WTC11 (cell line): ENCODE data around the gene KRTAP1-5. TPM values are rescaled to one million over a fixed set of nuclear protein-coding genes. Genes with fewer than 3 reads are reported as not detected.

Source experiments
- ATAC-seq: fragments of 200-7000 bp; cut with Tn5 transposase; 2 replicates; pipeline ENCODE4 v1.10.0; 2021; ENCODE audit warnings: mild to moderate bottlenecking, moderate library complexity
- CTCF ChIA-PET: fragments of 300-600 bp; sonication (Branson Sonifier 250); formaldehyde crosslinking; loops from one replicate; lab custom pipeline; 2021; ENCODE audit warnings: antibody characterized with exemption; lab: Charles Lee
- POLR2A ChIA-PET: fragments of 350-600 bp; sonication (Branson Sonifier 250); formaldehyde crosslinking; loops from one replicate; lab custom pipeline; 2021; ENCODE audit warnings: antibody characterized with exemption; lab: Charles Lee
- DNase-seq: peaks from one replicate; pipeline ENCODE4 v3.0.0; 2021; ENCODE audit warnings: low spot score
- H3K27ac Mint-ChIP-seq: 2 replicates; pipeline ENCODE4 v1.8.0; 2021; ENCODE audit warnings: mixed read lengths
- H3K27me3 Mint-ChIP-seq: 2 replicates; pipeline ENCODE4 v1.8.0; 2021; ENCODE audit warnings: low read depth, mild to moderate bottlenecking, moderate library complexity, mixed read lengths
- H3K36me3 Mint-ChIP-seq: 2 replicates; pipeline ENCODE4 v1.8.0; 2021; ENCODE audit warnings: mixed read lengths
- H3K4me1 Mint-ChIP-seq: 2 replicates; pipeline ENCODE4 v1.8.0; 2022; ENCODE audit warnings: mixed read lengths
- H3K4me3 Mint-ChIP-seq: 2 replicates; pipeline ENCODE4 v1.8.0; 2021; ENCODE audit warnings: mild to moderate bottlenecking, moderate library complexity, mixed read lengths
- H3K9me3 Mint-ChIP-seq: 2 replicates; pipeline ENCODE4 v1.8.0; 2021; ENCODE audit warnings: mixed read lengths
- ARID4B ChIP-seq: sonication (generic); formaldehyde crosslinking; IDR thresholded peaks from 2 replicates; pipeline ENCODE4 v1.8.0; 2023; ENCODE audit warnings: missing genetic modification reagents, mild to moderate bottlenecking, borderline replicate concordance
- ATF1 ChIP-seq: sonication (generic); formaldehyde crosslinking; IDR thresholded peaks from 2 replicates; pipeline ENCODE4 v1.8.1; 2023; ENCODE audit warnings: mild to moderate bottlenecking, moderate library complexity, missing genetic modification reagents
- ATF6 ChIP-seq: sonication (generic); formaldehyde crosslinking; IDR thresholded peaks from 2 replicates; pipeline ENCODE4 v1.8.1; 2023; ENCODE audit warnings: mild to moderate bottlenecking, missing genetic modification reagents
- CDX4 ChIP-seq: fragments of 250-450 bp; sonication (Bioruptor Pico); IDR thresholded peaks from 2 replicates; pipeline ENCODE4 v1.9.0; 2021; ENCODE audit warnings: moderate library complexity, mild to moderate bottlenecking, inconsistent platforms, borderline replicate concordance
- CTCF ChIP-seq: fragments of 200-600 bp; IDR thresholded peaks from 2 replicates; pipeline ENCODE4 v1.8.0; 2022; ENCODE audit warnings: antibody characterized with exemption
- ESRRA ChIP-seq: sonication (generic); formaldehyde crosslinking; IDR thresholded peaks from 2 replicates; pipeline ENCODE4 v1.8.1; 2022; ENCODE audit warnings: mild to moderate bottlenecking, missing genetic modification reagents, borderline replicate concordance
- FOXJ3 ChIP-seq: sonication (generic); formaldehyde crosslinking; IDR thresholded peaks from 2 replicates; pipeline ENCODE4 v1.9.0; 2021; ENCODE audit warnings: missing genetic modification reagents, mild to moderate bottlenecking, borderline replicate concordance
- GRHL2 ChIP-seq: fragments of 250-450 bp; sonication (Bioruptor Pico); IDR thresholded peaks from 2 replicates; pipeline ENCODE4 v1.8.0; 2022; ENCODE audit warnings: mild to moderate bottlenecking, moderate library complexity; ENCODE audit not compliant: insufficient replicate concordance, severe bottlenecking
- HMGA2 ChIP-seq: fragments of 250-450 bp; sonication (Bioruptor Pico); IDR thresholded peaks from 2 replicates; pipeline ENCODE4 v1.4.0; 2021; ENCODE audit warnings: mild to moderate bottlenecking, moderate library complexity
- IRF1 ChIP-seq: sonication (generic); formaldehyde crosslinking; IDR thresholded peaks from 2 replicates; pipeline ENCODE4 v1.8.0; 2023; ENCODE audit warnings: missing genetic modification reagents
- JAZF1 ChIP-seq: fragments of 250-450 bp; sonication (Bioruptor Pico); IDR thresholded peaks from 2 replicates; pipeline ENCODE4 v1.9.0; 2021; ENCODE audit warnings: moderate library complexity, mild to moderate bottlenecking, inconsistent platforms
- KAT7 ChIP-seq: sonication (generic); formaldehyde crosslinking; IDR thresholded peaks from 2 replicates; pipeline ENCODE4 v1.8.1; 2023; ENCODE audit warnings: missing genetic modification reagents, mild to moderate bottlenecking, borderline replicate concordance
- MAX ChIP-seq: sonication (generic); formaldehyde crosslinking; IDR thresholded peaks from 2 replicates; pipeline ENCODE4 v1.8.0; 2022; ENCODE audit warnings: mild to moderate bottlenecking, missing genetic modification reagents
- MYBL2 ChIP-seq: sonication (generic); formaldehyde crosslinking; IDR thresholded peaks from 2 replicates; pipeline ENCODE4 v1.8.1; 2023; ENCODE audit warnings: mild to moderate bottlenecking, moderate library complexity, missing genetic modification reagents
- NFE2L1 ChIP-seq: sonication (generic); formaldehyde crosslinking; IDR thresholded peaks from 2 replicates; pipeline ENCODE4 v1.8.1; 2023; ENCODE audit warnings: missing genetic modification reagents
- SMAD4 ChIP-seq: sonication (generic); formaldehyde crosslinking; IDR thresholded peaks from 2 replicates; pipeline ENCODE4 v1.8.0; 2022; ENCODE audit warnings: mild to moderate bottlenecking, missing genetic modification reagents
- TEAD1 ChIP-seq: sonication (generic); formaldehyde crosslinking; IDR thresholded peaks from 2 replicates; pipeline ENCODE4 v1.8.0; 2022; ENCODE audit warnings: mild to moderate bottlenecking, missing genetic modification reagents
- TEAD4 ChIP-seq: sonication (generic); formaldehyde crosslinking; IDR thresholded peaks from 2 replicates; pipeline ENCODE4 v1.8.0; 2022; ENCODE audit warnings: mild to moderate bottlenecking, missing genetic modification reagents
- TP53 ChIP-seq: sonication (generic); formaldehyde crosslinking; IDR thresholded peaks from 2 replicates; pipeline ENCODE4 v1.8.1; 2023; ENCODE audit warnings: mild to moderate bottlenecking, missing genetic modification reagents
- ZNF416 ChIP-seq: fragments of 250-450 bp; sonication (Bioruptor Pico); IDR thresholded peaks from 2 replicates; pipeline ENCODE4 v1.9.0; 2021; ENCODE audit warnings: mild to moderate bottlenecking, inconsistent platforms
- ZSCAN18 ChIP-seq: fragments of 250-450 bp; sonication (Bioruptor Pico); IDR thresholded peaks from 2 replicates; pipeline ENCODE4 v2.1.2; 2022; ENCODE audit warnings: mild to moderate bottlenecking, moderate library complexity
- total RNA-seq: library from RNA; stranded (reverse); gene quantifications from 3 replicates; pipeline ENCODE4 v1.2.3, GENCODE V29; 2021

KRTAP1-5 gene
- total RNA-seq, 1 experiment from 2014 or later, result not detected

- ATAC-seq (no peak), DNase-seq (no peak)
- Mint-ChIP-seq H3K9me3 (peaks cover 11% of the 10 kb centered on the region), H3K27ac (no peak overlapping the region), H3K36me3 (no peaks in the 10 kb centered on the region), H3K4me3 (no peak overlapping the region), H3K27me3 (no peaks in the 10 kb centered on the region), H3K4me1 (peaks cover 2% of the 10 kb centered on the region; the same call in 1 of the 2 replicates)
- ChIA-PET CTCF (interaction anchor here (0.5 kb wide), 1 partner anchor 630 kb away, joined by 3 read pairs; no protein-coding TSS in a partner anchor), POLR2A (no interaction called here)
- TF ChIP-seq KAT7 (CRISPR knock-in tag), result no peak
- no peak for TF ChIP-seq ATF6 (CRISPR knock-in tag)
- no peak for TF ChIP-seq ZSCAN18 (CRISPR knock-in tag)
- TF ChIP-seq MYBL2, result no peak
- no peak for TF ChIP-seq CTCF
- TF ChIP-seq IRF1 (CRISPR knock-in tag), result no peak
- TF ChIP-seq ARID4B (CRISPR knock-in tag), result no peak
- no peak for TF ChIP-seq ATF1 (CRISPR knock-in tag)
- no peak for TF ChIP-seq ESRRA (CRISPR knock-in tag)
- TF ChIP-seq JAZF1 (CRISPR knock-in tag), result no peak
- no peak for TF ChIP-seq GRHL2 (CRISPR knock-in tag)
- no peak for TF ChIP-seq ZNF416
- no peak for TF ChIP-seq TEAD1 (CRISPR knock-in tag)
Observed at GRCh38 chr17:40986920-40987319, 40.1 kb downstream of the KRTAP1-5 start.

- no peaks in the 10 kb centered on the region for H3K27me3 Mint-ChIP-seq
- H3K36me3 Mint-ChIP-seq, result no peaks in the 10 kb centered on the region
- no peak within 1 kb of the TSS for H3K4me3 Mint-ChIP-seq
- H3K9me3 Mint-ChIP-seq, result peaks cover 5% of the 10 kb centered on the region
- ChIA-PET POLR2A (no interaction called here), CTCF (interaction anchor here (0.5 to 0.7 kb wide), 2 partner anchors 21 to 680 kb away, joined by 3 read pairs; no protein-coding TSS in a partner anchor)
- no peak for DNase-seq
- no peak for ATAC-seq
- peaks cover 17% of the 10 kb centered on the region for H3K4me1 Mint-ChIP-seq
- no peak within 1 kb of the TSS for H3K27ac Mint-ChIP-seq
- no peak for TF ChIP-seq TEAD4 (CRISPR knock-in tag)
- TF ChIP-seq NFE2L1 (CRISPR knock-in tag), result no peak
- no peak for TF ChIP-seq ESRRA (CRISPR knock-in tag)
- TF ChIP-seq MAX (CRISPR knock-in tag), result no peak
- no peak for TF ChIP-seq HMGA2 (CRISPR knock-in tag)
- TF ChIP-seq MYBL2, result no peak
- no peak for TF ChIP-seq CDX4 (CRISPR knock-in tag)
- TF ChIP-seq SMAD4 (CRISPR knock-in tag), result no peak
- TF ChIP-seq IRF1 (CRISPR knock-in tag), result no peak
- TF ChIP-seq FOXJ3 (CRISPR knock-in tag), result no peak
- no peak for TF ChIP-seq TP53
Observed at GRCh38 chr17:40984226-40984625, 42.8 kb downstream of the KRTAP1-5 start, which contains the start of gene KRT40. TSS of gene KRT40 (minus strand) at chr17:40984326. CDS start at chr17:40984273, 53 bp downstream.
